IMR-90 (cell line): ENCODE measurements around the gene PC. TPM values are rescaled to one million over a fixed set of nuclear protein-coding genes. Genes with fewer than 3 reads are reported as not detected.

Experiments used
- ATAC-seq: fragments of 200-7000 bp; cut with Tn5 transposase; 2 replicates; pipeline ENCODE4 v1.9.1; 2020; ENCODE audit warnings: low read depth, mild to moderate bottlenecking, moderate library complexity
- BruUV-seq: library from RNA; stranded (reverse); fragments of 400-500 nt; replicated peaks from 2 replicates; lab custom pipeline; 2021; lab: Mats Ljungman, UMichigan
- CTCF ChIA-PET: fragments of 300-600 bp; formaldehyde crosslinking; extraction: SDS; loops from one replicate; lab custom pipeline; 2021; ENCODE audit warnings: antibody characterized with exemption; lab: Yijun Ruan, JAX
- POLR2A ChIA-PET: fragments of 300-600 bp; sonication (Branson Sonifier 250); formaldehyde crosslinking; loops from one replicate; lab custom pipeline; 2022; ENCODE audit warnings: antibody characterized with exemption; ENCODE audit not compliant: unreplicated experiment; lab: Charles Lee
- DNase-seq: peaks from one replicate; pipeline ENCODE4 v3.0.0; 2013
- H2AFZ ChIP-seq: replicated peaks from 2 replicates; pipeline ENCODE3; 2013; ENCODE audit warnings: low read length, mild to moderate bottlenecking; ENCODE audit not compliant: poor library complexity
- H2AK5ac ChIP-seq: 2 replicates; pipeline ENCODE4 v1.6.1; 2013; ENCODE audit warnings: low read depth, low read length, inconsistent platforms
- H2AK9ac ChIP-seq: replicated peaks from 2 replicates; pipeline ENCODE3; 2013; ENCODE audit warnings: mild to moderate bottlenecking, low read depth, low read length, moderate library complexity; ENCODE audit not compliant: poor library complexity
- H2BK120ac ChIP-seq: 2 replicates; pipeline ENCODE4 v1.6.1; 2013; ENCODE audit warnings: low read depth, low read length, inconsistent platforms
- H2BK15ac ChIP-seq: 3 replicates; pipeline ENCODE4 v1.6.1; 2013; ENCODE audit warnings: low read depth, low read length, inconsistent platforms
- H2BK20ac ChIP-seq: 2 replicates; pipeline ENCODE4 v1.6.1; 2013; ENCODE audit warnings: low read depth, mild to moderate bottlenecking, inconsistent platforms, low read length, moderate library complexity
- H2BK5ac ChIP-seq: 2 replicates; pipeline ENCODE4 v1.6.1; 2013; ENCODE audit warnings: mild to moderate bottlenecking, low read depth, low read length, inconsistent platforms; ENCODE audit not compliant: poor library complexity, severe bottlenecking
- H3K14ac ChIP-seq: replicated peaks from 2 replicates; pipeline ENCODE4 v1.6.1; 2013; ENCODE audit warnings: low read depth, low read length, inconsistent platforms
- H3K18ac ChIP-seq: 2 replicates; pipeline ENCODE4 v1.6.1; 2013; ENCODE audit warnings: low read depth, low read length, control low read depth
- H3K23ac ChIP-seq: 2 replicates; pipeline ENCODE4 v1.6.1; 2013; ENCODE audit warnings: low read depth, low read length, inconsistent platforms
- H3K27ac ChIP-seq: 2 replicates; pipeline ENCODE4 v1.5.1; 2013; ENCODE audit warnings: mild to moderate bottlenecking, control low read depth, low read length; ENCODE audit not compliant: insufficient read depth
- H3K27me3 ChIP-seq: 2 replicates; pipeline ENCODE4 v1.6.1; 2013; ENCODE audit warnings: low read length; ENCODE audit not compliant: control insufficient read depth, insufficient read depth
- H3K36me3 ChIP-seq: 2 replicates; pipeline ENCODE4 v1.6.1; 2013; ENCODE audit warnings: low read length, mixed read lengths; ENCODE audit not compliant: control insufficient read depth, insufficient read depth
- H3K4ac ChIP-seq: 2 replicates; pipeline ENCODE4 v1.6.1; 2013; ENCODE audit warnings: low read depth, low read length, inconsistent platforms
- H3K4me1 ChIP-seq: 2 replicates; pipeline ENCODE4 v1.6.1; 2013; ENCODE audit warnings: low read length, mixed read lengths; ENCODE audit not compliant: control insufficient read depth, insufficient read depth
- H3K4me2 ChIP-seq: 2 replicates; pipeline ENCODE4 v1.6.1; 2013; ENCODE audit warnings: low read depth, mild to moderate bottlenecking, control low read depth, low read length, moderate library complexity
- H3K4me3 ChIP-seq: 2 replicates; pipeline ENCODE4 v1.5.1; 2013; ENCODE audit warnings: low read depth, mild to moderate bottlenecking, control low read depth, low read length, moderate library complexity; ENCODE audit not compliant: insufficient read depth
- H3K56ac ChIP-seq: 2 replicates; pipeline ENCODE4 v1.6.1; 2013; ENCODE audit warnings: low read length, inconsistent platforms; ENCODE audit not compliant: insufficient read depth; ENCODE audit errors: extremely low read depth
- H3K79me1 ChIP-seq, 2 experiments: 2 replicates each; pipeline ENCODE4 v1.6.1; 2013; ENCODE audit warnings: low read length in 2 of 2, inconsistent platforms in 1 of 2, low read depth in 1 of 2
- H3K9ac ChIP-seq: 2 replicates; pipeline ENCODE4 v1.6.1; 2013; ENCODE audit warnings: low read depth, low read length, control low read depth
- H3K9me1 ChIP-seq: 2 replicates; pipeline ENCODE4 v1.6.1; 2013; ENCODE audit warnings: low read length, inconsistent platforms; ENCODE audit not compliant: insufficient read depth
- H3K9me3 ChIP-seq: 2 replicates; pipeline ENCODE4 v1.6.1; 2013; ENCODE audit warnings: low read length; ENCODE audit not compliant: control insufficient read depth, insufficient read depth
- H4K20me1 ChIP-seq: 2 replicates; pipeline ENCODE4 v1.6.1; 2013; ENCODE audit warnings: low read length, inconsistent platforms; ENCODE audit not compliant: insufficient read depth
- H4K5ac ChIP-seq: 2 replicates; pipeline ENCODE4 v1.6.1; 2013; ENCODE audit warnings: mild to moderate bottlenecking, low read depth, low read length, control low read depth
- H4K8ac ChIP-seq, 2 experiments: 2 replicates each; pipeline ENCODE4 v1.6.1; 2013; ENCODE audit warnings: low read depth in 2 of 2, low read length in 2 of 2, control low read depth in 1 of 2, inconsistent platforms in 1 of 2
- H4K91ac ChIP-seq: 2 replicates; pipeline ENCODE4 v1.6.1; 2013; ENCODE audit warnings: low read depth, low read length, inconsistent platforms; ENCODE audit not compliant: insufficient read depth
- MAFK ChIP-seq: IDR thresholded peaks from 2 replicates; pipeline ENCODE4 v1.6.1; 2012; ENCODE audit warnings: low read depth, low read length, improper control_type of control experiment
- MAZ ChIP-seq: IDR thresholded peaks from 2 replicates; pipeline ENCODE4 v1.6.1; 2012; ENCODE audit warnings: low read depth, mild to moderate bottlenecking, low read length, improper control_type of control experiment, moderate library complexity, borderline replicate concordance
- NFE2L2 ChIP-seq: fragments of 150-350 bp; IDR thresholded peaks from 2 replicates; pipeline ENCODE4 v1.6.1; 2016; ENCODE audit warnings: low read depth, mild to moderate bottlenecking, low read length
- RAD21 ChIP-seq: IDR thresholded peaks from 2 replicates; pipeline ENCODE4 v1.6.1; 2012; ENCODE audit warnings: low read length, improper control_type of control experiment
- SMC3 ChIP-seq: fragments of 150-350 bp; IDR thresholded peaks from 2 replicates; pipeline ENCODE4 v1.6.1; 2016; ENCODE audit warnings: low read depth, mild to moderate bottlenecking, antibody characterized with exemption, low read length, moderate library complexity
- WGBS, 2 experiments: methylation state at CpG; one replicate each; pipeline versions ENCODE4 v1.1.5 to v1.1.7; 2013; ENCODE audit warnings: missing lambda C conversion rate in 2 of 2; ENCODE audit not compliant: insufficient read length in 1 of 2; ENCODE audit errors: extremely low coverage in 2 of 2; 5-methylcytosine and 5-hydroxymethylcytosine counted together
- dilution Hi-C: fragments of 300-500 bp; cut with HindIII; formaldehyde crosslinking; loops from one replicate; pipeline ENCODE4 v1.14.3; 2018; ENCODE audit warnings: low sequenced_read_pairs; ENCODE audit not compliant: unreplicated experiment
- in situ Hi-C: fragments of 300-500 bp; cut with MboI; formaldehyde crosslinking; loops from 3 replicates; pipeline ENCODE4 v1.14.3; 2019; ENCODE audit warnings: low sequenced_read_pairs, inconsistent platforms, mixed read lengths
- intact Hi-C: fragments of 100-400 bp; cut with micrococcal nuclease; formaldehyde crosslinking; loops from 2 replicates; pipeline ENCODE4 v1.10.0; 2022
- polyA plus RNA-seq, 3 experiments: library from polyadenylated mRNA; depleted of rRNA; stranded (reverse); fragments of >200 nt; gene quantifications; 2 replicates each; pipeline ENCODE4 v1.2.3, GENCODE V29; 2012; ENCODE audit warnings: low replicate concordance in 1 of 3
- total RNA-seq: library from RNA; depleted of rRNA; stranded (reverse); fragments of >200 nt; gene quantifications from 2 replicates; pipeline ENCODE4 v1.2.3, GENCODE V29; 2012

The PC gene
- total and polyA plus RNA-seq, 2 of the 4 experiments (the other 2 are of a cell fraction), result 13.6 to 15.7 TPM

DNA sequence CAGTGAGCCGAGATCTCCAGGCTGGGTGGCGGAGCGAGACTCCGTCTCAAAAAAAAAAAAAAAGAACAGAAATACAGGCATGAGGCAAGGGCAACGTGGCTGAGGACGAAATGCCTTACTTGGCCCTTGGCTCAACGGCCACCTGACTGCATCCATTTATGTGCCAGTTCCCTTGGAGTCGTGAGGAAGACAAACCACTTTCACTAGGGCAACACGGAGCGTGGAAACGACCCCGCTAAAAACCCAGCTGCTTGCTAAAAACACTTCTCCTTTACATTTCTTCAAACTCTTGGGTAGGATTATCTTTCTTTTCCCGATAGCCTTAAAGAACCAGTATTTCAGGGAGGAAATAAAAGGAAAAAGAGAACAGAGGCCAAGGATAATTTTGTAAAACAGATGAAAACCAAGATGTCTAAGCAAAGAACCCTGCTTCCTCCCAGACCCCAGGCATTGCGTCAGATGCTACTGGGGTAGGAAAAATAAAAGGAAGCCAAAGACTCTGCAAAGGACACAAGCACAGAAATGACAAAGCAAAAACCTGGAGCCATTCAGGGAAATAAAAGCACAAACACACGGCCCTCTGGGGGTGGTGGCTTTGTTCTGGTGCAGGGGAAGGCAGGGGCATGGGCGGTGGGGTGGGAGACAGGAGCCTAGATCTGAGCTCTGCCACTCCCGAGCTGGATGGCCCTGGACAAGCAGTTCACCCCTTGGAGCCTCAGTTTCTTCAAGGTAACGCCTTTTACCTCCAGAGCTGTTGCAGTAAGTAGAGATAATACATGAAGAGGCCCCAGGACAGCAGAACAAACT is 37.0 kb downstream of the PC start (continued):
- TF ChIP-seq RAD21, result no peak

DNA sequence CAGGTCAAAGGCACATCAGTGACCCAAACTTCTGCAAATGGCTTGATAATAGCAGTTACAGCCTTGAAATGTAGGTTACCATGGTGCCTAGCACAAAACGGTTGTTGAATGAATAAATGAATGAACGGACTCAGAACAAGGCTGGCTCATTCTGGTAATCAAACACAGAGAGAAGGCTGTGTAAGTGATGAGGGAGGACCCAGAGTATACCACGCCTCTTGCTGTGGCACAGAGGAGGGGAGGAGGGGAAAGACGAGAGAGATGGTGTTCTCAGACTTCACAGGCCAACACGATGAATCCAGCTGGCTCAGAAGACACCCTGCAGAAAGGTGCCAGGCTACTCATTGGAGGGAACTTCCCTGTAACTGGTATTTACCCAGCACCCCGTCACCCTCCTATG is 38.3 kb downstream of the PC start:
- Histone ChIP-seq H3K79me1 (peaks cover 0 to 3% of the 10 kb centered on the region in 2 experiments; a peak in 3 of 4 replicates), H2AK5ac (peak overlapping the region; percentile 35; the same call in 1 of the 2 replicates), H3K9ac (no peak overlapping the region), H3K4me1 (peaks cover 5% of the 10 kb centered on the region; the same call in 1 of the 2 replicates), H3K27me3 (no peaks in the 10 kb centered on the region), H4K20me1 (no peaks in the 10 kb centered on the region), H3K9me3 (no peaks in the 10 kb centered on the region), H3K4me2 (no peak overlapping the region), H3K4me3 (no peak overlapping the region), H2BK15ac (no peak overlapping the region), H3K18ac (no peak overlapping the region), H2BK5ac (no peak overlapping the region), H3K23ac (no peak overlapping the region), H3K56ac (no peak overlapping the region), H4K91ac (no peak overlapping the region), H4K8ac (no peak overlapping the region), H3K14ac (peak overlapping the region; percentile 7; the same call in 1 of the 2 replicates), H2AK9ac (no peak overlapping the region), H3K4ac (no peak overlapping the region), H3K27ac (no peak overlapping the region), H2BK120ac (no peak overlapping the region), H4K5ac (no peak overlapping the region), H3K36me3 (peaks cover 7% of the 10 kb centered on the region; the same call in 1 of the 2 replicates), H3K9me1 (peaks cover 8% of the 10 kb centered on the region; the same call in 1 of the 2 replicates), H2AFZ (peak overlapping the region; percentile 14), H2BK20ac (no peak overlapping the region)
- WGBS, 2 experiments, result 93% methylated on average over 2 of the region's 6 CpGs; no CpG with 5 or more reads in 1 of the 2 experiments
- in situ Hi-C loops (no loop called here), intact Hi-C loops (loop anchor here (1.0 kb wide), 1 partner anchor 18 kb away; no protein-coding TSS in a partner anchor), dilution Hi-C loops (no loop called here)
- POLR2A ChIA-PET, result no interaction called here
- no peak for ATAC-seq
- TF ChIP-seq MAFK (no peak), SMC3 (no peak), MAZ (no peak), NFE2L2 (no peak)
- no peak for DNase-seq
- CTCF ChIA-PET, result no interaction called here
- no TSS peak for BruUV-seq
